ENCODE measurements around the gene JPH4. TPM values are rescaled to one million over a fixed set of nuclear protein-coding genes. Genes with fewer than 3 reads are reported as not detected.
A peak's percentile ranks its signal among the peaks of the same experiment; 100 is the strongest.

The JPH4 gene
- total RNA-seq, 2 donors from 2014 or later: 0.52 to 0.99 TPM

GRCh38 chr14:23622990-23623389, 44.4 kb upstream of the JPH4 start:
- peaks cover 37% of the 10 kb centered on the region for H3K4me1 ChIP-seq
- TF ChIP-seq CTCF (IDR thresholded peaks at IDR 0.05): peak in 1 of 7 experiments; percentile 6
- no peak for TF ChIP-seq POLR2A (IDR thresholded peaks at IDR 0.05)
- peak overlapping the region in 1 of 4 donors; percentile 91 for H3K27ac ChIP-seq
- DNase-seq (no peak), ATAC-seq (no peak)
- intact Hi-C loops (cut with DNase I): no loop called here
- 57 to 64% methylated on average over 4 of the region's 4 CpGs for WGBS, 2 donors
- H3K36me3 ChIP-seq (replicated peaks in 1 of 2; ENCODE audit: insufficient read depth in 1 of 2, low read depth in 2 of 2): no peaks in the 10 kb centered on the region
- H3K9me3 ChIP-seq: no peaks in the 10 kb centered on the region
- no peak overlapping the region for H3K4me3 ChIP-seq
- no peaks in the 10 kb centered on the region for H3K27me3 ChIP-seq

GRCh38 chr14:23621932-23622730, 43.5 kb upstream of the JPH4 start:
- H3K4me3 ChIP-seq: no peak overlapping the region
- H3K27ac ChIP-seq: peak overlapping the region; percentile 54 to 91 (median 74)
- H3K9me3 ChIP-seq: no peaks in the 10 kb centered on the region
- TF ChIP-seq POLR2A (IDR thresholded peaks at IDR 0.05): peak in 2 of 3 donors; percentile 0 to 14
- peak in 3 of 7 experiments; percentile 6 to 14 (median 8) for TF ChIP-seq CTCF (IDR thresholded peaks at IDR 0.05)
- H3K4me1 ChIP-seq: peaks cover 37% of the 10 kb centered on the region
- no peaks in the 10 kb centered on the region for H3K27me3 ChIP-seq
- ATAC-seq (peak; percentile 72), DNase-seq (no peak)
- 46 to 47% methylated on average over 4 of the region's 4 CpGs for WGBS, 2 donors
- intact Hi-C loops (cut with DNase I): no loop called here
- no peaks in the 10 kb centered on the region for H3K36me3 ChIP-seq (replicated peaks in 1 of 2; ENCODE audit: insufficient read depth in 1 of 2, low read depth in 2 of 2)

GRCh38 chr14:23621204-23621931, 42.8 kb upstream of the JPH4 start:
- H3K27ac ChIP-seq: peak overlapping the region; percentile 54 to 91 (median 74)
- H3K36me3 ChIP-seq (replicated peaks in 1 of 2; ENCODE audit: insufficient read depth in 1 of 2, low read depth in 2 of 2): no peaks in the 10 kb centered on the region
- no peaks in the 10 kb centered on the region for H3K27me3 ChIP-seq
- peaks cover 37% of the 10 kb centered on the region for H3K4me1 ChIP-seq
- ATAC-seq (peak; percentile 93), DNase-seq (peak; percentile 73 to 92 (median 88))
- 31 to 33% methylated on average over 6 of the region's 6 CpGs for WGBS, 2 donors
- intact Hi-C loops (cut with DNase I): no loop called here
- TF ChIP-seq POLR2A (IDR thresholded peaks at IDR 0.05) (peak in 1 of 3 donors; percentile 11), CTCF (IDR thresholded peaks at IDR 0.05) (no peak)
- no peak overlapping the region for H3K4me3 ChIP-seq
- no peaks in the 10 kb centered on the region for H3K9me3 ChIP-seq

- intact Hi-C loops (cut with DNase I): no loop called here
- peaks cover 42% of the 10 kb centered on the region for H3K4me1 ChIP-seq
- 92 to 94% methylated on average over 3 of the region's 3 CpGs for WGBS, 2 donors
- no peaks in the 10 kb centered on the region for H3K27me3 ChIP-seq
- TF ChIP-seq CTCF (IDR thresholded peaks at IDR 0.05): no peak
- no peak for TF ChIP-seq POLR2A (IDR thresholded peaks at IDR 0.05)
- no peak for DNase-seq
- no peak for ATAC-seq
- no peaks in the 10 kb centered on the region for H3K9me3 ChIP-seq
- peak overlapping the region in 2 of 4 donors; percentile 74 to 91 for H3K27ac ChIP-seq
- H3K36me3 ChIP-seq (replicated peaks in 1 of 2; ENCODE audit: insufficient read depth in 1 of 2, low read depth in 2 of 2): no peaks in the 10 kb centered on the region
- H3K4me3 ChIP-seq: no peak overlapping the region
These were observed 41.6 kb upstream of the JPH4 start for GRCh38 chr14:23620177-23620702.

Data from body of pancreas (tissue), 4 donors.